HepG2 (cell line): ENCODE measurements around the gene CNP. TPM values are rescaled to one million over a fixed set of nuclear protein-coding genes. Genes with fewer than 3 reads are reported as not detected.

Source experiments
- ATAC-seq: fragments of 200-7000 bp; cut with Tn5 transposase; 3 replicates; pipeline ENCODE4 v1.9.1; 2020; ENCODE audit warnings: mild to moderate bottlenecking, moderate library complexity
- BruUV-seq: library from RNA; stranded (reverse); fragments of 400-500 nt; replicated peaks from 2 replicates; lab custom pipeline; 2021; lab: Mats Ljungman, UMichigan
- CTCF ChIA-PET: fragments of 300-600 bp; formaldehyde crosslinking; extraction: SDS; loops from one replicate; lab custom pipeline; 2021; ENCODE audit warnings: low total read pairs, inconsistent platforms, low intra/inter-chr PET ratio; lab: Yijun Ruan, JAX
- POLR2A ChIA-PET: fragments of 350-600 bp; sonication (Branson Sonifier 250); formaldehyde crosslinking; loops from one replicate; lab custom pipeline; 2020; ENCODE audit warnings: antibody characterized with exemption, inconsistent platforms; lab: Yijun Ruan, JAX
- DNase-seq: peaks from one replicate; pipeline ENCODE4 v3.0.0-alpha.2; 2015; ENCODE audit warnings: low spot score
- FAIRE-seq: peaks from 3 replicates; lab custom pipeline; 2011; peaks lifted over from hg19 to GRCh38; lab: Jason Lieb, UNC
- H2AFZ ChIP-seq: one replicate; pipeline ENCODE4 v1.6.1; 2011; ENCODE audit warnings: low read length, inconsistent platforms
- H3K27ac ChIP-seq: fragments of 300-600 bp; 3 replicates; pipeline ENCODE4 v1.8.0; 2011; ENCODE audit warnings: mixed run types, mild to moderate bottlenecking, mixed read lengths, low read length, inconsistent platforms; ENCODE audit not compliant: insufficient read depth; ENCODE audit errors: extremely low read length
- H3K27me3 ChIP-seq, 2 experiments: fragments of 200-600 bp in 1 of 2; 2 replicates in 1 of 2; 3 replicates in 1 of 2; pipeline versions ENCODE4 v1.6.0 to v1.8.0; 2011; ENCODE audit warnings: low read length in 2 of 2, mild to moderate bottlenecking in 2 of 2, moderate library complexity in 2 of 2, inconsistent platforms in 1 of 2; ENCODE audit not compliant: insufficient read depth in 2 of 2, control insufficient read depth in 1 of 2
- H3K36me3 ChIP-seq, 2 experiments: fragments of 200-600 bp in 1 of 2; replicated peaks in 1 of 2; 2 replicates in 1 of 2; 3 replicates in 1 of 2; pipeline versions ENCODE4 v1.5.1 to v1.8.0; 2011; ENCODE audit warnings: low read length in 2 of 2, inconsistent platforms in 1 of 2; ENCODE audit not compliant: insufficient read depth in 2 of 2, control insufficient read depth in 1 of 2
- H3K4me1 ChIP-seq: 2 replicates; pipeline ENCODE4 v1.5.1; 2012; ENCODE audit warnings: low read length, inconsistent platforms; ENCODE audit not compliant: insufficient read depth
- H3K4me2 ChIP-seq: 2 replicates; pipeline ENCODE4 v1.6.0; 2011; ENCODE audit warnings: low read depth, low read length, inconsistent platforms
- H3K4me3 ChIP-seq, 3 experiments: fragments of 200-600 bp in 1 of 3; sonication (generic), shearing (Covaris generic) in 1 of 3; replicated peaks in 1 of 3; 2 replicates each; pipeline ENCODE4 v1.5.1; 2011 to 2016; ENCODE audit warnings: low read length in 3 of 3, inconsistent platforms in 2 of 3, low read depth in 2 of 3, mild to moderate bottlenecking in 2 of 3, control low read depth in 1 of 3, mixed read lengths in 1 of 3; ENCODE audit not compliant: insufficient read depth in 1 of 3
- H3K79me2 ChIP-seq: one replicate; pipeline ENCODE4 v1.6.1; 2011; ENCODE audit warnings: low read length, inconsistent platforms; ENCODE audit not compliant: insufficient read depth
- H3K9ac ChIP-seq: 2 replicates; pipeline ENCODE4 v1.6.0; 2011; ENCODE audit warnings: mild to moderate bottlenecking, low read depth, low read length, inconsistent platforms; ENCODE audit not compliant: insufficient read depth
- H3K9me3 ChIP-seq: 2 replicates; pipeline ENCODE4 v1.5.1; 2012; ENCODE audit warnings: mild to moderate bottlenecking, low read length
- H4K20me1 ChIP-seq: 2 replicates; pipeline ENCODE4 v1.6.0; 2011; ENCODE audit warnings: inconsistent platforms, mild to moderate bottlenecking, low read length, moderate library complexity; ENCODE audit not compliant: insufficient read depth
- AGO1 ChIP-seq: fragments of 200-400 bp; formaldehyde crosslinking; IDR thresholded peaks from 2 replicates; pipeline ENCODE4 v1.6.1; 2017; ENCODE audit warnings: mild to moderate bottlenecking, low read depth, low read length, moderate library complexity; ENCODE audit not compliant: poor library complexity, severe bottlenecking
- AGO2 ChIP-seq: fragments of 200-400 bp; formaldehyde crosslinking; optimal IDR thresholded peaks from 2 replicates; pipeline ENCODE3; 2017; ENCODE audit warnings: mild to moderate bottlenecking, low read depth, low read length, moderate library complexity
- KLF13 ChIP-seq: sonication (generic); formaldehyde crosslinking; IDR thresholded peaks from 2 replicates; pipeline ENCODE4 v1.4.0; 2020; ENCODE audit warnings: mild to moderate bottlenecking, missing genetic modification reagents
- MBD4 ChIP-seq: IDR thresholded peaks from 2 replicates; pipeline ENCODE4 v1.6.1; 2012; ENCODE audit warnings: low read length, inconsistent platforms, borderline replicate concordance
- MIXL1 ChIP-seq: IDR thresholded peaks from 2 replicates; pipeline ENCODE4 v1.6.1; 2016
- NFKB2 ChIP-seq: sonication (generic); formaldehyde crosslinking; IDR thresholded peaks from 2 replicates; pipeline ENCODE4 v1.4.0; 2020; ENCODE audit warnings: missing genetic modification reagents, borderline replicate concordance
- NFRKB ChIP-seq: fragments of 450-650 bp; IDR thresholded peaks from 2 replicates; pipeline ENCODE4 v1.6.1; 2017
- REL ChIP-seq: sonication (generic); formaldehyde crosslinking; conservative IDR thresholded peaks from 2 replicates; pipeline ENCODE4 v1.8.0; 2022; ENCODE audit warnings: mild to moderate bottlenecking, missing genetic modification reagents, moderate library complexity
- ZBTB7B ChIP-seq: sonication (generic); formaldehyde crosslinking; IDR thresholded peaks from 2 replicates; pipeline ENCODE4 v1.4.0; 2020; ENCODE audit warnings: missing genetic modification reagents
- ZC3H13 ChIP-seq: sonication (generic); formaldehyde crosslinking; IDR thresholded peaks from 2 replicates; pipeline ENCODE4 v1.8.1; 2023; ENCODE audit warnings: mild to moderate bottlenecking, missing genetic modification reagents, moderate library complexity
- ZFP90 ChIP-seq: sonication (generic); formaldehyde crosslinking; IDR thresholded peaks from 2 replicates; pipeline ENCODE4 v1.8.0; 2022; ENCODE audit warnings: missing genetic modification reagents, mild to moderate bottlenecking, inconsistent platforms, borderline replicate concordance
- ZKSCAN8 ChIP-seq: IDR thresholded peaks from 2 replicates; pipeline ENCODE4 v1.6.1; 2016; ENCODE audit warnings: borderline replicate concordance, missing genetic modification reagents, missing compliant biosample characterization
- ZNF274 ChIP-seq: sonication (generic); formaldehyde crosslinking; IDR thresholded peaks from 2 replicates; pipeline ENCODE4 v1.5.1; 2020; ENCODE audit warnings: mild to moderate bottlenecking, missing genetic modification reagents
- ZNF33B ChIP-seq: sonication (generic); formaldehyde crosslinking; IDR thresholded peaks from 2 replicates; pipeline ENCODE4 v1.5.1; 2020; ENCODE audit warnings: mild to moderate bottlenecking, missing genetic modification reagents
- ZNF709 ChIP-seq: sonication (generic); formaldehyde crosslinking; IDR thresholded peaks from 2 replicates; pipeline ENCODE4 v1.5.0; 2020; ENCODE audit warnings: mild to moderate bottlenecking, missing genetic modification reagents
- WGBS: methylation state at CpG from one replicate; pipeline ENCODE4 v1.1.6; 2017; ENCODE audit warnings: low lambda C conversion rate; 5-methylcytosine and 5-hydroxymethylcytosine counted together
- in situ Hi-C: cut with HindIII; loops from 2 replicates; pipeline ENCODE4 v1.10.0; 2017; ENCODE audit warnings: low pct_unique_long_range_greater_than_20kb; ENCODE audit not compliant: extremely low pct_ligation_motif_present
- intact Hi-C: fragments of 100-400 bp; cut with micrococcal nuclease; formaldehyde crosslinking; loops from one replicate; pipeline ENCODE4 v1.10.0; 2022; ENCODE audit not compliant: unreplicated experiment
- polyA plus RNA-seq, 8 experiments: library from polyadenylated mRNA; depleted of rRNA in 3 of 8; stranded (reverse) in 7 of 8; unstranded in 1 of 8; fragments of >200 nt; fragmentation: Illumina TruSeq in 4 of 8; extraction: Trizol in 4 of 8; gene quantifications; 2 replicates each; pipeline versions ENCODE4 v1.2.1 to v1.2.3, GENCODE V29; 2011 to 2016; ENCODE audit warnings: low read depth in 4 of 8, missing spikeins in 1 of 8, mixed read lengths in 1 of 8; ENCODE audit not compliant: insufficient read depth in 1 of 8
- total RNA-seq, 5 experiments: library from RNA; depleted of rRNA; stranded (reverse); fragments of >200 nt; fragmentation: Illumina TruSeq; extraction: Trizol; gene quantifications; 2 replicates each; pipeline ENCODE4 v1.2.3, GENCODE V29; 2016; ENCODE audit warnings: low read depth in 1 of 5
- TF ChIP-seq, protein P1 (sequence below): sonication (generic); formaldehyde crosslinking; IDR thresholded peaks from 2 replicates; pipeline ENCODE4 v1.5.0; 2020; ENCODE audit warnings: missing genetic modification reagents

Gene CNP
- total and polyA plus RNA-seq, 2 of the 13 experiments (the other 11 are each of a cell fraction or from before 2014, with no cell fraction given): 97.2 to 161 TPM

DNA sequence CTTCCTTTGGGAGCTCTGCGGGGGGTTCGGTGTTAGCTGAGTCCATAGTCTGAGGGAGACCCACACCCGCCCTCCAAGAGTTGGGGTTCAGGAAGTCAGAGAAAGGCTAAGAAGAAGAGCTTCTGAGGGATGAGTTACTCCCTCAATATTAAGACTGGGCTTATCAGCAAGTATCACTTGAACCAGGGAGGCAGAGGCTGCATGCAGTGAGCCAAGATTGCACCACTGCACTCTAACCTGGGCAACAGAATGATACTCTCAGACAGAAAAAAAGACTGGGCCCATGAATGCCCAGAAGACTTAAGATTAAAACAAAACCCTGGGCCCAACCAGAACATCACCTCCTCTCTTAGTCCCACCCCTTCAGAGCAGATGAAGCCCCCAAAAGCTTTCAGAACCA lies 59.3 kb downstream of the CNP start:
- DNase-seq: no peak
- Histone ChIP-seq H4K20me1 (no peaks in the 10 kb centered on the region), H3K9ac (no peak overlapping the region), H3K79me2 (peaks cover 8% of the 10 kb centered on the region), H3K4me1 (peaks cover 57% of the 10 kb centered on the region), H3K4me3 (no peak overlapping the region), H3K4me2 (no peak overlapping the region), H3K27ac (no peak overlapping the region), H2AFZ (no peak overlapping the region), H3K9me3 (no peaks in the 10 kb centered on the region), H3K36me3 (peaks cover 9 to 27% of the 10 kb centered on the region in 2 experiments), H3K27me3 (no peaks in the 10 kb centered on the region)
- no TSS peak for BruUV-seq
- intact Hi-C loops (loop anchor here (2.0 kb wide), 2 partner anchors 41 to 91 kb away; no protein-coding TSS in a partner anchor), in situ Hi-C loops (loop anchor here (5.0 kb wide), 1 partner anchor 86 kb away; the partner anchor contains the start of gene DHX58)
- 99% methylated on average over 3 of the region's 3 CpGs for WGBS
- ChIA-PET POLR2A (interaction anchor here (1.1 to 5.1 kb wide), 8 partner anchors 9 to 338 kb away, joined by 3 to 35 read pairs (median 4); partner anchors contain the start of genes CNP, DHX58 and DNAJC7), CTCF (interaction anchor here (1.2 to 2.3 kb wide), 3 partner anchors 24 to 76 kb away, joined by 5 to 16 read pairs (median 8); partner anchors contain the start of gene C17orf113)
- FAIRE-seq: no peak
- ATAC-seq: no peak
- TF ChIP-seq ZC3H13 (0 out of 2 replicates have a peak, but pooled peaks have one; percentile 48), KLF13 (CRISPR knock-in tag) (no peak)

DNA sequence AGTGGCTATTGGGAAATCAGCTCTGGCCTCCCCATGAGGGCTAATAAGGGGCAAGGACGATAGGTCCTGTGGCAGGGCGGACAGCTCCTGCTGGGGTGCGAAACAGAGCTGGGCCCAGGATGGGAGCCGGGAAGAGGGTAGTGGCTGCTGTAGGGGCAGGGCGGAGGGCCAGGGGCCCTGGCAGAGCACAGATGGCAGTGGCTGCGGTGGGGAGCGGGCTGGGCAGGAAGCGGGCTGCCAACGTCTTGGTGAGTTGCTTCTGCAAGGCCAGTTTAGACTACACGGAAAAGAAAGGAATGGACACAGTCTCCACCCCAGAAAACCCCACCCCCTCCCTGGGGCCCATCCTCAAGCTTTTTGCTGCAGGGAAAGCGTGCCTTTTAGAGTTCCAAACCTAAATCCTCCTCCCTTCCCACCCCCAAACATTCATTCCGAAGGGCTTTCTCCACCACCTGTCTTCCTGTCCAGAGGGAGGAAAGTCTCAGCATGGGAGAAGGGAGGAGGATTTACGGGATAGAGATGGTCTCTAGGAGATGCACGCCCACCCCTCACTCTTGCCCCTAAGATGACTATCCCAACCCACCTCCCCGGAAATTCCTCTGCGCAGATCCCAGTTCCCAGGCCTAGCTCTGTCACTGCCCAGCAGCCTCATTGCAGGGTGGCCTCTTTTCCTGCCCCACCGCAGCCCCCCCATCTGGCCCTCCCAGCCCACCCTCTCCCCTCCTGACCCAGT lies 60.4 kb downstream of the CNP start:
- no peak for FAIRE-seq
- no peak overlapping the region for H3K27ac ChIP-seq
- CTCF ChIA-PET: interaction anchor here (1.2 to 2.5 kb wide), 2 partner anchors 23 to 64 kb away, joined by 5 to 26 read pairs; partner anchors contain the start of gene C17orf113
- H3K4me1 ChIP-seq: peaks cover 59% of the 10 kb centered on the region
- H4K20me1 ChIP-seq: no peaks in the 10 kb centered on the region
- POLR2A ChIA-PET: interaction anchor here (1.1 to 5.1 kb wide), 8 partner anchors 10 to 339 kb away, joined by 3 to 37 read pairs (median 4); partner anchors contain the start of genes CNP, DHX58 and DNAJC7
- no TSS peak for BruUV-seq
- intact Hi-C loops (no loop called here), in situ Hi-C loops (loop anchor here (5.0 kb wide), 1 partner anchor 85 kb away; the partner anchor contains the start of gene DHX58)
- ATAC-seq: no peak
- WGBS: 93% methylated on average over 16 of the region's 17 CpGs
- H3K4me2 ChIP-seq: no peak overlapping the region
- H3K79me2 ChIP-seq: no peaks in the 10 kb centered on the region
- DNase-seq: no peak
- peaks cover 9 to 22% of the 10 kb centered on the region in 2 experiments for H3K36me3 ChIP-seq
- no peaks in the 10 kb centered on the region for H3K27me3 ChIP-seq
- H3K9ac ChIP-seq: no peak overlapping the region
- H3K9me3 ChIP-seq: no peaks in the 10 kb centered on the region
- H3K4me3 ChIP-seq: no peak overlapping the region
- H2AFZ ChIP-seq: no peak overlapping the region
- no peak for TF ChIP-seq NFKB2
- TF ChIP-seq ZBTB7B (CRISPR knock-in tag): no peak
- TF ChIP-seq ZKSCAN8: no peak
- TF ChIP-seq MIXL1 (CRISPR knock-in tag): no peak
- TF ChIP-seq NFRKB: no peak
- TF ChIP-seq ZNF33B (CRISPR knock-in tag): no peak
- peak; percentile 71 for TF ChIP-seq AGO2
- TF ChIP-seq, protein P1, sequence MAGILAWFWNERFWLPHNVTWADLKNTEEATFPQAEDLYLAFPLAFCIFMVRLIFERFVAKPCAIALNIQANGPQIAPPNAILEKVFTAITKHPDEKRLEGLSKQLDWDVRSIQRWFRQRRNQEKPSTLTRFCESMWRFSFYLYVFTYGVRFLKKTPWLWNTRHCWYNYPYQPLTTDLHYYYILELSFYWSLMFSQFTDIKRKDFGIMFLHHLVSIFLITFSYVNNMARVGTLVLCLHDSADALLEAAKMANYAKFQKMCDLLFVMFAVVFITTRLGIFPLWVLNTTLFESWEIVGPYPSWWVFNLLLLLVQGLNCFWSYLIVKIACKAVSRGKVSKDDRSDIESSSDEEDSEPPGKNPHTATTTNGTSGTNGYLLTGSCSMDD (CRISPR knock-in tag): no peak
- no peak for TF ChIP-seq ZNF709 (CRISPR knock-in tag)
- no peak for TF ChIP-seq ZFP90
- peak; percentile 41 for TF ChIP-seq AGO1
- TF ChIP-seq MBD4: no peak
- no peak for TF ChIP-seq ZNF274 (CRISPR knock-in tag)
- TF ChIP-seq REL (CRISPR knock-in tag): no peak
